GM18526 (cell line): ENCODE results near the gene ITGA2.

Experiments
- POLR2A ChIP-seq: IDR thresholded peaks from 3 replicates; pipeline ENCODE4 v1.6.1; 2011; ENCODE audit not compliant: insufficient read length; ENCODE audit errors: extremely low read depth

ITGA2 gene

DNA sequence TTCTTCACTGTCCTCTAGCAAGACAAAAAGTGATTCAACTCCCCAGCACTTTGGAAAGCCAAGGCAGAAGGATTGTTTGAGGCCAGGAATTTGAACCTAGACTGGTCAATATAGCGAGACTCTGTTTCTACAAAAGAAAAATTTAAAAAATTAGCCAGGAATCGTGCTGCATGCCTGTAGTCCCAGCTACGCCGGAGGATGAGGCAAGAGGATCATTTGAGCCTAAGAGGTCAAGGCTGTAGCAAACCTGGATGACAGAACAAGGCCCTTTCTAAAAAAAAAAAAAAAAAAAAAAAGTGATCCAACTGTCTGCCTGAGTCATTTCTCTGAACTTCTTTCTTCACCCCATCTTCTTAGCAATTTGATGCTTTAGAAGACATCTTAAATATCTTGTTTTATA is 12.4 kb downstream of the ITGA2 start:
- no peak for TF ChIP-seq POLR2A

DNA sequence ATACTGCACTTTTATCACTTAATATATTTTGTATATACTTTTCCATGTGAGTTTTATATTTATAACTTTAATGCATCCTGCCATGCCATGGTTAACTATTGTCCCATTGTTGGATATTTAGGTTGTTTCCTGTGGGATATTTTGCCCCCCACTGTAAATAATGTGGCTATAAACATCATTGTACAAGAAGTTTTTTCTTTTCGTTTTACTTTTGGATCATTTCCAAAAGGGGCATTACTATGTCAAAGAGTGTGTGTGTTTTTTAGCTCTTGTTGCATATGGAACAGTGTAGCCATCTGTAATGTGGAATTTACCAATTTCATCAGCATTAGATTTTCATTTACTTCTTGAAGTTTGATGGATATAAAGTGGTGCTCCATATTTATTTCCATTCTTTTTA is 13.3 kb downstream of the ITGA2 start:
- TF ChIP-seq POLR2A: no peak

DNA sequence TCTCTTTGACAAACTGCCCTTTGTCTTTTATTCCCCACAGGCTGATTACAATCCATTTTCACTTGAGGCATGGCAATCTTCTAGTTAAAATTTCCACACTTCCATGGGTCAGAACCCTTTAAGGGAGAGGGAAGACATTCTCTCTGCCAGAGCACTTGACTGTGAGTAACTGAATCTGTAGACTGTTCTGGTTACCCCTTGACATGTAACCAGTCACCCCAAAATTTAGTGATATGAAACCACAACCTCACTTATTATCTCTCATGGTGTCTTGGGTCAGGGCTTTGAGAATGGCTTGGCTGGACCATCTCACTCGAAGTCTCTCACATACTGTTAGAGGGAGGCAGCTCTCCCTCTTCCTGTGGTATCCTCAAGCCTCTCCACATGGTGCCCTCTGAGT is 14.0 kb downstream of the ITGA2 start:
- TF ChIP-seq POLR2A: no peak

DNA sequence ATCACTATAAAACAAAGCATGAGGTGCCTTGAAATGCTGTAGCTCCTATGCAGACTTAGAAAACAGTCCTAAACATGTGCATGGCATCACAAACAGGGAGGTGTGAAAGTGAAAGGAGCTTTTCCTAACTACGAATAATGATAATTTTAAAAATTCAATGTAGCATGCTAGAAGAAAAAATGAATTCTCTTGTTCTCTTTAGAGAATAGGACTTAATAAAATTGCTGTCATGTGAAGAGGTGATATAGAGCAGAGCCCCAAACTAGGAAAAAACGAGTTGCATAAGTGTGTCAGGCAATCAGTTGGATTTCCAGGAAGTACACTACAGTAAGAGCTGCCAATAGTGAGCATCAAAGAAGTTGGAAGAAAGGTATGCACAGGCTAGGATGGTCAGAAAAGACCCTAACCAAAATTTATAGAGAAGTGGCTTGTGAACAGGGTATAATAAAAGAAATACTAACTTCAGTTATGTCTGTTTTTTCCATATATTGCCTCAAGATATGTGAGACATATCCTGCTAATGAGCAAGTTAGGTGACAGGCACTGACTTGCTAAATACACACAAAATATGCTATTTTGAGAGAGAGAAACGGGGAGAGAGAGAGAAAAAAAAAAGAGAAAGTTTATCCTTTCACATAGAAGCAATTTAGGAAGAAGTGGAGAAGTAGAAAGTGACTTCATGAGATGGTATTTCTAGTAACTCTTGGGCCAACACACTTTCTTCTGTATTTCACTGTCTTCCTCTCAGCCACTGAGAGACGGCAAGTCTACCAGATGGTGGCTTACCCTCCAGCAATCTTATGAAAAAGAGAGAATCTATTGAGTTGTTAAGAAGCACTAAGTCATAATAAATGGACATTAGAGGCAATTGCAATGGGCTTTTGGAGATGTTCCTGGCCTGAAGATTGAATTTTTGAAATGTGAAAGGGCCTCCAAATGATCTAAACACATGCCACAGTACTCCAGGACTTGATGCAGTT is 18.0 kb downstream of the ITGA2 start:
- TF ChIP-seq POLR2A: no peak

DNA sequence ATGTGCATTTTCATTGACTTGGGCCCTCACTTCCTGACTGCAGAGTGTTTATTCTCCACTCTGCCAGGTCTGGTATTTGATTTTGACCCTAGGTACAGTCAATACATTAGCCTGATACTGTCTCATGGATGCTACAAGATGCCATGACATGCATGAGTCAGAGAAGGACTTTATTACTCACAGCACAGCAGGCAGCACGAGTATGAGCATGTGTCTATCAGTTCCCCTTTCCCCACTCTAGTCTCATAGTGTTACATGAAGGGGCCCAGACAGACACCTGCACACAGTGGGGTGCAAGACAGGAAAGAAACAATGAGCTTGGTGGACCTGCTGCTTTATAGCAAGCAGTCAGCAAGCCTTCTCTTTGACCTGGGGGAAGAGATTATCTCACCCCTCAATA is 19.6 kb downstream of the ITGA2 start:
- TF ChIP-seq POLR2A: no peak

DNA sequence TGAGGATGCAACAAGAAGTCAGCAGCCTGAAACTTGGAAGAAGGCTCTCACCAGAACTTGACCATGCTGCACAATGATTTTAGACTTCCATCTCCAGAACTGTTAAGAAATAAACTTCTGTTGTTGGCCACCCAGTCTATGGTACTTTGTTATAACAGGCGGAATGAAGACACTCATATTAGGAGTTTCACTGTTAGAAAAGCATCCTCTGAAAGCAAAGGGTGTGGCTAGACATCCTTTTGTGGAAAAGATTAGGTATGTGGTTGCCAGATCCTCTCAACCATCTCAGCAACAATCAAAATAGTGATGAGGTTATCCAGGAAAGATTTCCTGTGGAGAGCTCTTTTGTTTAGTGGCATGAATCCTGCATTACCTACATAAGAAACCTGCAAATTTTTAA is 20.7 kb downstream of the ITGA2 start:
- no peak for TF ChIP-seq POLR2A

DNA sequence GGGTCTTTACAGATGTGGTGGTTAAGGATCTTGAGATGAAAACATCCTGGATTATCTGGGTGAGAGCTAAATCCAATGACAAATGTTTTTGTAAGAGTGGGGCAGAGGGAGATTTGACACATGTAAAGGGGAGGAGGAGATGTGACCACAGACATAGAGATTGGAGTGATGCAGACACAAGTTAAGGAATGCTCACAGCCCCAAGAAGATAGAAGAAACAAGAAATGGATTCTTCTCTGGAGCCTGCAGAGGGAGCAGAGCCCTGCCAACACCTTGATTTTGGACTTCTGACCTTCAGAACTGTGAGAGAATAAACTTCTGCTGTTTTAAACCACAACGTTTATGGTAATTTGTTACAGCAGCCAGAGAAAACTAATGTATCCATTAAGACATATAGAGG is 21.7 kb downstream of the ITGA2 start:
- TF ChIP-seq POLR2A: no peak

DNA sequence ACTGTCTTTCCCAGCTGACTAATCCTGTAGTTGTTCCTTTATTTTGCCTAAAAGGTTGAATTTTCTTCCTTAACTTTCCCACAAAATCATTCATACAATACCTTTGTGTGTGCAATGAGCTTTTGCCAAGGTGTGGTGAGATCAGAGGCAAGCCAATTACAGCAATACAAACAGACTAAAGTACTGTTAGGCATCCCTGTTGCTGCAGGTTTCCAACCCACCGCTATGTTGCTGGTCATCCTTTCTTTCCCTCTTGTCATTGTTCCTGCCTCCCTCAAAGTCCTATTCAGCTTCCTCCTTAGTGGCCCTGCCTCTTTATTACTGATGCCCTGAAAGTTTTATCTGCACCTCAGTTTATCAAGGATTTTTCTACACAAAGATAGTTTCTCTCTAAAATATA is 22.1 kb downstream of the ITGA2 start:
- no peak for TF ChIP-seq POLR2A

DNA sequence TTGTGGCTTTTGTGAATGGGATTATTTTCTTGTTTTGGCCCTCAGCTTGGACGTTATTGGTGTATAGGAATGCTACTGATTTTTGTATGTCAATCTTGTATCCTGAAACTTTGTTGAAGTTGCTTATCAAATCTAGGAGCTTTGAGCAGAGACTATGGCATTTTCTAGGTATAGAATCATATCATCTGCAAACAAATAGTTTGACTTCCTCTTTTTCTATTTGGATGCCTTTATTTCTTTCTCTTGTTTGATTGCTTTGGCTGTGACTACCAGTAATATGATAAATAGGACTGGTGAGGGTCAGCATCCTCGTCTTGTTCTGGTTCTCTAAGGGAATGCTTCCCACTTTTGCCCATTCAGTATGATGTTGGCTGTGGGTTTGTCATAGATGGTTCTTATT is 24.7 kb downstream of the ITGA2 start:
- no peak for TF ChIP-seq POLR2A

DNA sequence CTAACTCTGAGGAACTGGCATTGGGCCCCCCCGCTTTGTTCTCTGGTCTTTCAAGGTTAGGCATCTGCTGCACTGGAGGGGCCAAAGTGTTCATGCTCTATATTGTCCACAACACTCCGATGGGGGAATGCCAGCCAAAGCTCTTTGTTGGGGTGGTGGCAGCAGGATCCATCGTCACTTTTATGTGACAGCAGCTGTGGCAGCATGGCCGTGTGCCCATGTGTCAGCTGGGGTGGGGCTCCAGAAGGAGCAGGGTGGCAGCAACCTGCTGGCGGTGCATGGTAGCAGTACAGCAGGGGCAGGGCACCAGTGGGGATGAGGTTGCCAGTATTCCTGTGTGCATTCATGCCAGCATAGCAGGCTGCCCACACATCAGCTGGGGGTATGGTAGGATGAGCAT is 28.2 kb downstream of the ITGA2 start:
- TF ChIP-seq POLR2A: no peak

DNA sequence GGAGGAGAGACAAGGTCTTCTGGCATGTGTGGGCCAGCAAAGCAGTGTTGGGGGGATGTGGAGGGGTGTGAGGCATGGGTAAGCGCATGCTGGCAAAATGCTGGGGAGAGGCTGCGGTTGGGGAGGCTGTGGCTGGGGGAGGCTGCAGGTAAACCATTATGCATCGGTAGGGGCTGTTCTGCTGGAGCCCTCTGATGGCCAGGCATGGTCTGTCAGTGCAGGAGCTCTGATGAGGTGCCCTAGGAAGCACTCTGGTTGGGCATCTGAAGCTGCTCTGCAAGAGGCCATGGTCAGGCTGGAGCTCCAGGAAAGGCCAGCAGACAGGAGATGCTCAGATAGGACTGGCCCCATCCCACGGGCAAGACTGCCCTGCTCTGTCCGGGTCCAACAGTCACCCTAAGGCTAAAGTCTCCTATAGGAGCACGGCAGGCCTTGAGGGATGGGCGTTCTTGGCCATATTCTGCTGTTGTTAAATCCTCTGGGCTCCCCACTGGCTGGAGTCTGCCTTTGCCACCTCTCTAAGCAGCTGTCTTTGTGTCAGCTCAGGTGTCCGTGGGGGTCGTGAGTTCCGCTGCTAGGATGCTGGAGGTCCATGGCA is 28.7 kb downstream of the ITGA2 start:
- no peak for TF ChIP-seq POLR2A

DNA sequence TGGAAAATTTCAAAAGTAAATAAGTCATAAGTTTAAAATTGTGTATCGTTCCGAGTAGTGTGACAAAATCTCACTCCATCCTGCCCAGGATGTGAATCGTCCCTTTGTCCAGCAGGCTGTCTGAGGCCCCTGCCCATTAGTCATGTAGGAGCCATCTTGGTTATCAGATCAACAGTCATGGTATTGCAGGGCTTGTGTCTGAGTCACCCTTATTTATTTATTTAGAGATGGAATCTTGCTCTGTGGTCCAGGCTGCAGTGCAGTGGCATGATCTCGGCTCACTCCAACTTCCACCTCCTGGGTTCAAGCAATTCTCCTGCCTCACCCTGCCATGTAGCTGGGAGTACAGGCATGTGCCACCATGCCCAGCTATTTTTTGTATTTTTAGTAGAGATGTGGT is 30.2 kb downstream of the ITGA2 start:
- TF ChIP-seq POLR2A: no peak

DNA sequence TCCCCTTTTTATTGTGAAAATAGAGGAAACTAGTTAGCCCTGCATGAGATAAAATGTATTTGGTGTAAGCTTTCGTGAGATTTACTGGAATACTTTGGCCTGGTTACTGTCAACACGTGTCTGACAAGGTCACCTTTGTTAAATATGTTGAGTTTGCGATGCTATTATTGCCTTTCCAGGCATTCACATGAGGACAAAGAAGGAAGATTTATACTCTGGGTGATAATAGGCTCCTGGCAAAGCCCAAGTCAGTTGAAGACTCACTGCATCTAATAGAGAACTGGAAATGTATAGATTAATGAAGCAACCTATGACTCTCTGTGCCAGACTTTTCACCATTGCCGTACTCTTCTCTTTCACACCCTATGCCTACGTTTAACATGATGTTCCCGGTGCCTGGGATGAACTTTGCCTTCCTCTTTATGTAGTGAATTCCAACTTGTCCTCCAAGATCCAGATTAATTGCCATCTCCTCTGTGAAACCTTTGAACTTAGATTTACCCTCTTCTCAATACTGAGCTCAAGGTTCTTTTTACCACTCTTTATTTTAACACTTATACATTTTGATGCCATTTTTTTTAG is 33.9 kb downstream of the ITGA2 start:
- no peak for TF ChIP-seq POLR2A

DNA sequence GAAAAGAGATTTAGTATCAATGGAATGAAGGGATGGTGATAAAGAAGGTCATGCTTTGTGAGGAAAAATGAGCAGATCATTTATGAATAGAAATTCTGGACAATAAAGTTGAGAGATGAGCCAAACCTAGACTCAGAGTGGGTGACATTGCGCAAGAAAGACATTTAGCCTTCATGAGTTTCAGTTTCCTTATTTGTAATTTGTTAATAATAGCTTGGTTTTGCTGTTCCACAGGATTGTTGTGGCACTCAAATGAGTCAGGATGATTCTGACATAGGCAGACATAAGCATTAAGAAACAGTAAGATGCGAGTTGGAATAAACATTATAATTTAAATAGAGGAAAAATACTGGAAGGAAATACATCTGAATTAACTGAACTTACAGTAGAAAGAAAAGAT is 34.8 kb downstream of the ITGA2 start:
- no peak for TF ChIP-seq POLR2A

DNA sequence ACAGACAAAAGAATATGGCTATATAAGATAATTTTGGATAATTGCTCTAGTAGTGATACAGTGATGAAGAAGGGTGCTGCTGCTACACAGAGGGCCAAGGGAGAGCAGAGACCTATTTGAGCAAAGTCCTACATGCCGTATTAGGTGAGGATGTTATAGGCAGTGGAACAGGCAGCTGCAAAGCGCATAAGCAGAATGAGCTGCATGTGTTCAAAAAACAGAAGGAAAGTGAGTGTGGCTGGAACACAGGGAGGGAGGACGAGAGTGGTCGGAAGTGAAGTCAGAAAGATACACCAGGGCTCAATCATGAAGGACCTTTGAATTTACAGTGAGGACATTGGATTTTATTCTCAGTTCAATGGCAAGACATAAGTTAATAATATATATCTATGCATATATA is 35.4 kb downstream of the ITGA2 start:
- no peak for TF ChIP-seq POLR2A

DNA sequence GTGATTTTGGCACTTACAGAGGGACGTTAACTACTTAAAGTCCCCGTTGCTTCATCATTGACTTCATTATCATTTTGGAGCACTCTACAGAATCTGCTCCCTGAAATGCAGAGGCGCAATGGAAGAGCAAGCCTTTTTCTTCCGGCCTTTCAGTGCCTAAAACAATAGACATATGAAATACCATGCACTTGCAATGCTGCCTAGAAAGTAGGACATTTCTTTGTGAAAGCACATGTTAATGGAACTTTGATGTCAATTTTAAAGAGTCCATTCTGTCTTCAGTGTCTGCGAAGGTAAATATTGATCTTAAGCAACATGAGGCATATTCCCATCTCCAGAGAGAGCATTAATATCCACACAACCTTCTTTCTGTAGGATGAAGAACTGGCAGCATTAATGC is 36.3 kb downstream of the ITGA2 start:
- no peak for TF ChIP-seq POLR2A
